SK-N-SH (cell line): ENCODE results near the gene SEPTIN2.

ENCODE experiments used
- CTCF ChIP-seq: fragments of 200-600 bp; sonication (generic); IDR thresholded peaks from 2 replicates; pipeline ENCODE4 v1.6.1; 2017; ENCODE audit warnings: antibody characterized with exemption, mild to moderate bottlenecking, moderate library complexity
- EZH2phosphoT487 ChIP-seq: fragments of 200-600 bp; sonication (generic); IDR thresholded peaks from 2 replicates; pipeline ENCODE4 v1.6.1; 2017; ENCODE audit warnings: low read depth, mixed run types, mild to moderate bottlenecking, antibody characterized with exemption, moderate library complexity, borderline replicate concordance
- USF2 ChIP-seq: fragments of 150-350 bp; IDR thresholded peaks from 2 replicates; pipeline ENCODE4 v1.6.1; 2017; ENCODE audit warnings: antibody characterized with exemption, low read length, low read depth, borderline replicate concordance

GRCh38 chr2:241313543-241314095, 2.1 kb upstream of the SEPTIN2 start:
- no peak for TF ChIP-seq USF2
- no peak for TF ChIP-seq CTCF
- no peak for TF ChIP-seq EZH2phosphoT487
